ENCODE results near the gene TOGARAM2.

Gene TOGARAM2

GRCh38 chr2:29046321-29046720, 65.2 kb downstream of the TOGARAM2 start:
- Histone ChIP-seq H3K9me3 (ENCODE audit: severe bottlenecking) (no peaks in the 10 kb centered on the region), H3K27ac (ENCODE audit: poor library complexity, severe bottlenecking) (no peak overlapping the region), H3K4me1 (ENCODE audit: insufficient read depth, poor library complexity, severe bottlenecking) (no peaks in the 10 kb centered on the region), H3K27me3 (ENCODE audit: insufficient read depth, poor library complexity, severe bottlenecking) (no peaks in the 10 kb centered on the region), H3K4me3 (ENCODE audit: severe bottlenecking) (no peak overlapping the region), H3K36me3 (ENCODE audit: low read depth) (no peaks in the 10 kb centered on the region)
- DNase-seq (ENCODE audit: low spot score): no peak
- TF ChIP-seq CTCF (IDR thresholded peaks at IDR 0.05; ENCODE audit: poor library complexity, severe bottlenecking): no peak
- ATAC-seq (ENCODE audit: low read depth): no peak

GRCh38 chr2:29047083-29047845, 66.2 kb downstream of the TOGARAM2 start:
- no peak overlapping the region for H3K27ac ChIP-seq (ENCODE audit: poor library complexity, severe bottlenecking)
- H3K4me3 ChIP-seq (ENCODE audit: severe bottlenecking): no peak overlapping the region
- no peak for DNase-seq (ENCODE audit: low spot score)
- H3K9me3 ChIP-seq (ENCODE audit: severe bottlenecking): no peaks in the 10 kb centered on the region
- H3K27me3 ChIP-seq (ENCODE audit: insufficient read depth, poor library complexity, severe bottlenecking): no peaks in the 10 kb centered on the region
- H3K36me3 ChIP-seq (ENCODE audit: low read depth): no peaks in the 10 kb centered on the region
- H3K4me1 ChIP-seq (ENCODE audit: insufficient read depth, poor library complexity, severe bottlenecking): no peaks in the 10 kb centered on the region
- TF ChIP-seq CTCF (IDR thresholded peaks at IDR 0.05; ENCODE audit: poor library complexity, severe bottlenecking): no peak
- ATAC-seq (ENCODE audit: low read depth): no peak

GRCh38 chr2:29050591-29050990, 69.5 kb downstream of the TOGARAM2 start:
- Histone ChIP-seq H3K4me1 (ENCODE audit: insufficient read depth, poor library complexity, severe bottlenecking) (peaks cover 10% of the 10 kb centered on the region), H3K27me3 (ENCODE audit: insufficient read depth, poor library complexity, severe bottlenecking) (no peaks in the 10 kb centered on the region), H3K4me3 (ENCODE audit: severe bottlenecking) (no peak overlapping the region), H3K27ac (ENCODE audit: poor library complexity, severe bottlenecking) (no peak overlapping the region), H3K36me3 (ENCODE audit: low read depth) (no peaks in the 10 kb centered on the region), H3K9me3 (ENCODE audit: severe bottlenecking) (no peaks in the 10 kb centered on the region)
- no peak for DNase-seq (ENCODE audit: low spot score)
- no peak for ATAC-seq (ENCODE audit: low read depth)
- TF ChIP-seq CTCF (IDR thresholded peaks at IDR 0.05; ENCODE audit: poor library complexity, severe bottlenecking): no peak

GRCh38 chr2:29051730-29052129, 70.6 kb downstream of the TOGARAM2 start:
- DNase-seq (ENCODE audit: low spot score) (no peak), ATAC-seq (ENCODE audit: low read depth) (no peak)
- H3K4me3 ChIP-seq (ENCODE audit: severe bottlenecking): no peak overlapping the region
- no peaks in the 10 kb centered on the region for H3K9me3 ChIP-seq (ENCODE audit: severe bottlenecking)
- no peak for TF ChIP-seq CTCF (IDR thresholded peaks at IDR 0.05; ENCODE audit: poor library complexity, severe bottlenecking)
- no peaks in the 10 kb centered on the region for H3K36me3 ChIP-seq (ENCODE audit: low read depth)
- H3K4me1 ChIP-seq (ENCODE audit: insufficient read depth, poor library complexity, severe bottlenecking): peaks cover 10% of the 10 kb centered on the region
- no peak overlapping the region for H3K27ac ChIP-seq (ENCODE audit: poor library complexity, severe bottlenecking)
- no peaks in the 10 kb centered on the region for H3K27me3 ChIP-seq (ENCODE audit: insufficient read depth, poor library complexity, severe bottlenecking)

- no peak for TF ChIP-seq CTCF (IDR thresholded peaks at IDR 0.05; ENCODE audit: poor library complexity, severe bottlenecking)
- Histone ChIP-seq H3K36me3 (ENCODE audit: low read depth) (no peaks in the 10 kb centered on the region), H3K27me3 (ENCODE audit: insufficient read depth, poor library complexity, severe bottlenecking) (no peaks in the 10 kb centered on the region), H3K27ac (ENCODE audit: poor library complexity, severe bottlenecking) (no peak overlapping the region), H3K4me1 (ENCODE audit: insufficient read depth, poor library complexity, severe bottlenecking) (peaks cover 10% of the 10 kb centered on the region), H3K9me3 (ENCODE audit: severe bottlenecking) (no peaks in the 10 kb centered on the region), H3K4me3 (ENCODE audit: severe bottlenecking) (no peak overlapping the region)
- ATAC-seq (ENCODE audit: low read depth) (no peak), DNase-seq (ENCODE audit: low spot score) (no peak)
Observed at GRCh38 chr2:29052807-29053206, 71.7 kb downstream of the TOGARAM2 start.
